Activated CD8-positive, alpha-beta memory T cell treated with anti-CD3 and anti-CD28 coated beads, Interleukin-2, amount 50 U/mL, for 1 hour (primary cell): Measurements from ENCODE around the gene CD86.
A peak's percentile ranks its signal among the peaks of the same experiment; 100 is the strongest.

ENCODE experiments used
- DNase-seq: peaks from one replicate; pipeline ENCODE4 v3.0.0-alpha.2; 2020; ENCODE audit errors: extremely low read depth

Gene CD86

DNA sequence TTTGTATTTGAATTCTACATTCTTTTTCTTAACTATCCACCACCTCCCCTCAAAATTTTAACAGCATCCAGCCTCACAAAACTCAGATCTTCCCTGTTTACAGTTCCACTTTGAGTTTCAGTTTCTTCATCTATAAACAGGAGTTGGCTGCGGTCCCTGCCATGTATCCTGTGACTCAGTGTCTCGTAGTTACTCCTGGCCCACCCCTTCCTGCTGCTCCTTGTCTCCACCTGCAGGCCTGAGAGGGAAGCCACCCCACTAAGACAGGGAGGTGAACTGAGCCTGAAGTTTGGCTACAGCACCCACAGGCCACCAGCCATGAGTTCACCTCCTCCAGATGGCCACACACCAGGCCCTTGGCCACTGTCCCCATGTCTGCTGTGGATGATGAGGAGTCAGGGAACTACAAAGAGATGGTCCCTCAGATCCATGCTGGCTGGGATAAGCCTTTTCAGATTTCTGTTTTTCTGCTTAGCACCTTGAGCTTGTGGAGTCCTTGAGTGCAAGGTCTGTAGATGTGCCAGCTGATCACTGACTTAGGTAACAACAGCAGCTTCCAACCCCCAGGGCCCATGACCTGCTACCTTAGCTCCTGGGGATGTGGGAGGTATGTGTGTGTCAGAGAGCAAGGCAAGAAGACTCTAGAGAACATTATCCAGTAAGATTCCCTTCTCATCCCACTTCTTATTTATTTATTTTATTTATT is 37.5 kb downstream of the CD86 start:
- DNase-seq: no peak

DNA sequence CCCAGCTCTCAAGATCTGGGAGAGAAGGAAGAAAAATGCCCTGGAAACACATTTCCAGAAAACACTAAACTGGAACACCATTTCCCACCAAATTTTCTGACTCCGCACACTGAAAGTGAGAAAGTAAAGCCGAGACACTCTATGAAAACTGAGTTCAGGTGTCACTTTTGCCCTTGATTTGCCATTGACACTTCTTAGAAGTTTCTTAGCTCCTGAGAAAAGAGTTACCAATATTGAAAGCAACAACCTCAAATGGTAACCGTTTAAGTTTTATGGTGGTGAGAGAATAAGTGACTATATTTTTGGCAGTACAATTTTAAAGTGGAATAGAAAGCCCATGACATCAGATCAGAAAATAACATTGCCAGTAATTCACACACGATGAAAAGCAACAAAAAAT is 39.0 kb downstream of the CD86 start:
- no peak for DNase-seq

DNA sequence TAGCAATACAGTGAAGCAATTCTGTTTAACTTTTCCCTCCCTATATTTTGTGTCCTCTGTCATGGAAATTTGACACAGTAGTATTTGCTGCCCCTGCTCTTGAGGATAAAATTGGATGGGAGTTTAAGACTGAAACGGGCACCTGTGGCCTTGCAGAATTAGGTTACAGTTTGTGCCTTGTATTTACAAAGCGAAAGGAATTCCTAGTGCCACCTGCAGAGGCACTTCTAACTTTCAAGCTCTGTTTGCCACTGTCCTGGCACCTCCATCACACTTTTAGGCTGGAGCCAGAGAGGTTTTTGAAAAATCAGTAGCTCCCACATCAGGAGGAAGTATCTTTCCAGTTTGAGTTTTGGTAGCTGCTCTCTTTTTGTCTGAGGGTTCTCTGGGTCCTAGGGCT is 39.5 kb downstream of the CD86 start:
- no peak for DNase-seq

DNA sequence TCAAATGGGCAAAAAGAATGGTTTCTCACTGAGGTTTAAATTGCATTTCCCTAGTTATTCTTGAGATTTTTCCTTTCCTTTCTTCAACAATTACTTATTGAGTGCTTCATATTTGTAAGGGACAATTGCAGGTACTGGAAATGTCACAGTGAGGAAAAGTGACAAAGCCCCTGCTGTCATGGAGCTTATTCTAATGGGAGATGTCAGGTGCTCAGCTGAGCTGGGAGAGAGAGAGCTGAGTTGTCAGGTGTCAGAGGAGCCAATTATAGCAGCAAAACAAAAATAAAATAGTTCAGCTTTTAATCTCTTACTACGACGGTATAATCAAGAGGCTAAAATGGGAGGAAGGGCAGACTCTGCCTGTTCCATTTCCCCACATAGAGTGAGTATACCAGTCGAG is 42.0 kb downstream of the CD86 start:
- DNase-seq: no peak

DNA sequence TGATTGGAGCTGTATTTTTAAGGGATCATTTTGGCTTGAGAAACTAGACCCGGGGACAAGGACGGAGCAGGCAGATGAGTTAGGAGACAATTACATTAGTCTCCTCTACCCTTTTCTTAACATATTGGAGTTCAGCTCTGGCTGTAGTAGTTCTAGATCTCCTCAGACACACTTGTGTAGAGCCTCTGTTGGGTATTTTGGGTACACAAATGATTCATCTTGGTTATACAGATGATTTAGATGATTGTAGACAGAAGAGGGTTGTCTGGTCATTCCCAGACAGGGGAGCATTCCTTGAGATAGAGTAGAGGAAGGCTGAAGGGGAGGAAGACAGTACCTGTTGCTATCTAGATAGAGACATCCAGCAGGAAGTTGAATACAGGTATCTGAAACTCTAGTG is 43.4 kb downstream of the CD86 start:
- no peak for DNase-seq

DNA sequence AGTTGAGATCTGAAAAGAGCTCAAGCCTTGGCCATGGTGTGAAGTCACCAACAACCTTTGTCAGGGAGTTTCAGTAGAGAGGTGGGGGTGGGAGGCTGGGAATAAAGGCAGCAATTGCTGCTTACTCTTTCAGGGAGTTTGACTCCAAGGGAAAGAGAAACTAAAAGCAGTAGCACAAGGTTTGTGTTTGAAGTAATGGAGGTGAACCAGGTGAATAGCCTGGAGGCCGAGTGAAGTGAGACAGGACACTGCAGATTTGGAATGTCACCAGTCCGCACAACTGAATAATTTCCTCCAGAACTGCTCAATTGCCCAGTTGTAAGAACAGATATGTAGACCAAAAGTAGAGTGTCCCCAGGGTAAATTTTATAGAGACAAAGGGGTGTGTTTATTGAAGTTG is 44.1 kb downstream of the CD86 start:
- DNase-seq: no peak

DNA sequence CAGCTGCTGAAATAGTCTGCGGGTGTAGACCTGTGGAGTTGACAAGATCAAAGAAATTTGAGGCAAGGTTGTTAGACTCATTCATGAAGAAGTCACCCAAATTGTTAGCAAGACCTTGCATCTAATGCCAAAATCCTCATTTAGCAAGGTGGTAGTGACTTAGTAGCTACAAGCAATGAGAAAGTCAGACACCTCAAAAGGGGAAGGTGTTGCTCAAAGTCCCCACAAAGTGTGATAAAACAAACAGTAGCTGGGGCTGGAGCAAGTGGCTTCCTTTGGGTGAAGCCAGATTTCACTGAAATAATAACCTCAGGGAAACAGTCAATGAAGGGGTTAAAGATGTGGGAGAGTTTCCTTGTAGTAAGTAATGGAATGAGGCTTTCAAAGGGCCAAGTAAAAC is 44.9 kb downstream of the CD86 start:
- no peak for DNase-seq

DNA sequence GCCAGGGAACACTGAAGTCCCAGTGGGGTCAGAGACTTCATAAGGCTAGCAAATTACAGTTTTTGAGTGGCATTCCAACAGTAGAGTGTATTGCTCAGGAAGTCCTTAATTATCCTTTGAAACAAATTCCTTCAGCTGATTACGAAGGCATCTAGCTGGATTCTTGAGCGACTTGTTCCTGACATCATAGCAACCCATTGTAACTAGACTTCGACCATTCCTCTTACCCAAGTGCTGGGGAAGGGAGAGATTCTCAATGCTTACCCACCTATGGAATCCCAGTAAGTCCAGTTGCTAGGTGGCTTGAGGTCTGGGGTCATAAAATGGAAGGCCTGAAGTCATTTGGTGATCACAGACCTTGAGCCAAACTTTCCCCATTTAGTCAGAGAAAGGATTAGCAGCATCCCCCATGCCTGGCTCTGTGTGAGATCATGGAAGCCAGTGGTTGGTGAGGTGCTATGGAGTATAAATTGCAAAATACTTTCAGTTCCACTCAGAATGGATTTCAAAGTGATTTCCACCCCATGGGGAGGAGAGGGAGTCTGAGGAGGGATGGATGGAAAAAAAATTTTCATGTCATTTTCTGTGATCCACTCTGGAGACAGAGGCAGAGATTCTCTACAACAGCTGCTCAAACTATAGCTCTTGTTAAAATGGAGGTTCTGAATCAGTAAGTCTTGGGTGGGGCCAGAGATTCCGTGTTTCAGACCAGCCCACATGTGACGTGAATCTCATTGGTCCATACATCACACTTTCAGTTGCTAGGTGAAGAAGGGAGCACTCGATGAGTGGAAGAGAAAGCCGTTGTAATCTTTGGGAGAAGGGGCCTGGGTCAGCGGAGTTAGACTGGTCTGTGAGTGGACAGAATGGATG is 45.7 kb downstream of the CD86 start:
- no peak for DNase-seq

DNA sequence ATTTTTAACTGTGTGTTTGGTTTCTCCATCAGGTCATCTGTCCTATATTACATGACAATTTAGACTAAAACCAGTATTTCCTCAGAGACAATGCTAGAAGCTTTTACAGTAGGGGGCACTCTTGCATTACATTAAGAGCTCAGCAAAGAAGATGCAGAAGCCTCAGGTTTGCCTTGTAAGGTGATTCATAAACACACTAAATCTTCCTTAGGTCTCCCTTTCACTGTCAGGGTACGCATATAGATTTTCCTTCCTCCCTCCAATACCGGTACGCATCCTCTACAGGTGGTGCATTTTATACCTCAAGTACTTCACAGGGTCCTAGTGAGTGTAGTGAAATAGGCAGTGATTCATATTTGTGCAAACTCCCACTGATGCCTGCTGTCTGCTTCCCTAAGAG is 46.5 kb downstream of the CD86 start:
- peak; percentile 16 for DNase-seq

DNA sequence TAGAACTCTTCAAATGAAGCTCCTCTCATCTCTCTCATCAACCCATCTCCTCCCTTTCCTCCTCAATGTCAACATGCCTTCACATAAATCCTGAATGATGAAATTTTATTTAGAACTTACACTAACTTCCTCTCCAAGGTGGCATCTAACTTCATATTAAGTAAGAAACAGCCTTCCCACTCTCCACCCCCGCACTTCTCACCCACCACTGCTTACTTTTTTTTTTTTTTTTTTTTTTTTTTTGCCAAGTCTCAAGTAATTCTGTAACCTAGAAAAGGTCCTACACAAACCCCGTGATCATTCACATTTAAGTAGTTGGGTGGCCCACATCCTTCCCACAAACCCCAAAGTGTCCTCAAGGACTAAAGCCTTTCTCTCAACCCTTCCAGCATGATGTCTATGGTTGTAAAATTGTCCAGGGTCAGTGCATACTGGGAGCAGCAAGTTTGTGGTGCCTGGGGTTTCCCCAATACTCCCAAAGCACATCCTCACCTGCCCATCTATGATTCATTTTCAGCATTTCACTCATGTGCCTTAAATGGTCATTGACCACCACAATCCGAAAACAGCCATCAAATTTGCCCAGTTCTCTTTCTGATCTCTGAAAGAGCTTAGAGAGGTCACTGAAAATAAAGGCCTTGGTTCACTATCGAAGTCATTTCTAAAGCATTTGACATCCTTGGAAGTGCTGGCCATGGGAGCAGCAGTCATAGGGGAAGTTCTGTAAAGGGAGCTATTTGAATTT is 47.2 kb downstream of the CD86 start:
- no peak for DNase-seq

DNA sequence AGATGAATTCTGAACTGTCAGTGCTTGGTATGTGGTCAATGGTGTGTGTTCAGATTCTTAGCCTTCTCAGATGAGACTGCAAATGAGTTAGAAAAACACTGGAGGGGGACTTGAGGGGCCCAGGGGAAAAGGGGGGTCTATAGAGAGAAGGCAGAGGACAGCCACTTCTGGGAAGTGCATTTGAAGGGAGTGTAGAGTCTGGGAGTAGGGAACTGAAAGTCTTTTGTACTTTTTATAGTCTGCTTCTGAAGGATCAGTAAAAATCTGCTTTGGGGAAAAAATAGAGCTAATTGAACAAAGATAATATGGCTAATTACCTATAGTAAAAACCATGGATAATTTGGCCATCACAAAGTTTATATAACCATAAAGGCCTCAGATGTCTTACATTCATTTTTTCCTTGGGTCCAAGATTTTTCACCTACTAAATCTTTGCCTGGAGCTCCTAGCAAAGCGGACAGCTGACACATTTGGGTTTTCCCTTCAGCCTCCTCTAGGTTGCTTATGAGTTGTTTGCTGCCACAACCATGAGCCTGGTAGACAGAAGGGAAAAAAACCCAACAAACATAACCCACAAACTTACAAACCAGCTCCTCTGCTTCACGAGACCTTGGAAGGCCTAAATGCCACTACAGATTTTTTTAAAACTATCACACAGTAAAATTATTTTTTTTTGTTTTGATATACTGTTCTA is 48.8 kb downstream of the CD86 start:
- DNase-seq: no peak

DNA sequence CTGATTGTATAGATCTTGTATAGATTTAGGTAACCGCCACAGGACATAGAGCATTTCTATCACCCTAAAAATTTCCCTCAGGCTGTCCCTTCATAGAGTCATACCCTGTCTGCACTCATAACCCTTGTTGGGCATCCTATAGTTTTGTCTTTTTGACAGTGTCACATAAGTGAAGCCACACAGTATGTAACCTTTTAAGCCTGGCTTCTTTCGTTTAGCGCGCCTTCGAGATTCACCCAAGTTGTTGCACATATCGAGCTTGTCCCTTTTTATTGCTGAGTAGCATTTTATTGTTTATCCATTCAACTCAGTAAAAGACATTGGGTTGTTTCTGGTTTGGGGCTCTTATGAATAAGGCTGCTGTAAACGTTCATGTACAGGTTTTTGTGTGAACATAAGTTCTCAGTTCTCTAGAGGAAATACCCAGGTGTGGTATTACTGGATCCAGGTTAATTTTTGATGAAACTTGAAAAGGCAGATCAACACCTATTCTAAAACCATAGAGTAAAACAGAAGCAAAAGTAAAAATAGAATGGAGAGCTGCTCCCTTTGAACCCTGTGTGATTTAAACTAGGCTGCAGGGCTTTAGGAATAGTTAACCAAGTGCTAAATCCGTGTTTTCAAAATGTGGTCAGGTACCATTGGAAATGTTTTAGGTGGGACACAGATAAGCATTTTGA is 49.5 kb downstream of the CD86 start:
- DNase-seq: no peak

DNA sequence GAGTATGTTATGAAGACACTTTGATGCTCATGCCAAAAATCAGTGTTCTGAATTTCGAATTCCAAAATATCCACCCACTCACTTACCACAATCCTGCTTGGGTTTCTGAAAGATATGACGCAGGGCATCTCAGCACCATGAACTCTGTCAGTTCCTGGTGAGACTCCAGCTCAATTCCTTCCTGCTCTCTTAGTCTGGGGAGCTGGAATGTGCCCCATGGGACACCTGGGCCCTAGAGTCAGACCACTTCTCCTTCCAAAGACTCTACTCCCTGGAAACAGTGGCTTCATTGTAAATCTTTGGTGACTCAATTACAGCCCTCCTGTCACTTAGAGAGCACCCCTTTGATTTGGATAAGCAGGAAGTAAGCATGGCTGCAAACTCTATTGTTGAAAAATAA is 50.5 kb downstream of the CD86 start:
- no peak for DNase-seq

DNA sequence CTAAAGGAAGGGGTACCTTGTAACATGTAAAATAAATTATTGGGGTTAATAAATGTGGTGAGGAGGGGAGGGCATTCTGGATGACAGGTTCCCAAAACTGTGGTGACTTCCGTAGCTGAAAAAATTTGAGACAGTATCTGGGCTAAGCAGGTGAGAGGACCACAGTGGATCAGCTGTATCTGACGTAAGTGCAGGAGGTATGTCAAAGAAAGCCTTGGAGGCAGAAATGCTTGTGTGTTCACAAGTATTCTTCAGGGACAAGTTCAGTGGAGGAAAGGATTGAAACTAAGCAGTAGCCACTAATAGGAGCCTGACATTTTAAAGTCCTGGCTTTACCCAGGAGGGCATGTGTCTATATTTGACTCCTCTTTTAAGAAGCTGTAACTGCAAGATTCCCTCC is 52.0 kb downstream of the CD86 start:
- no peak for DNase-seq

DNA sequence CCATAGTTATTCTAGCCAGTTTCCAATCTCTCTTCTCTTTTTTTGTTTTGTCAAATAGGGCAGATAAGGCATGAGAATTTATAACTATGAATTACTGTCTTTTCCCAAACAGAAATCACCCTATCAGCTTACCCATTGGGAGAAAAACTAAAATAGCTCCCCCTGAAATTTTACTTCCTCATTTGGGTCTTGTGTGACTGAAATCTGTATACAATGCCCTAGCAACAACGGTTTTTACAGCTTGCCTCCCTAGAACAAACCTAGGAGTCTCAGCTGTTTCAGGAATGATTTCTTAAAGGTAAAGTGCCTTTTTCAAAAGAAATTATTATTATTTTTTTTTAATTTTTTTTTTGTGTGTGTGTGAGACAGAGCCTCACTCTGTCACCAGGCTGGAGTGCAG is 56.8 kb downstream of the CD86 start:
- no peak for DNase-seq

DNA sequence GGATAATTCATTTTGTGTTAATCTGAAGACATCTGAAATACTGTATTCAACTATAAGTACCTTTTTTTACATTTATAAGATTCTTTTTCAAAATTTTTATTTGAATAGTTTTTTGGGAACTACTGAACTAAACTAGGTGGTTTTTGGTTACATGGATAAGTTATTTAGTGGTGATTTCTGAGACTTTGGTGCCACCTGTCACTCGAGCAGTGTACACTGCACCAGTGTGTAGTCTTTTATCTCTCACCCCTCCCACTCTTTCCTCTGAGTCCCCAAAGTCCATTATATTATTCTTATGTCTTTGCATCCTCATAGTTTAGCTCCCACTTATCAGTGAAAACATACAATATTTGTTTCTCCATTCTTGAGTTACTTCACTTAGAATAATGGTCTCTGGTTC is 57.6 kb downstream of the CD86 start:
- no peak for DNase-seq

DNA sequence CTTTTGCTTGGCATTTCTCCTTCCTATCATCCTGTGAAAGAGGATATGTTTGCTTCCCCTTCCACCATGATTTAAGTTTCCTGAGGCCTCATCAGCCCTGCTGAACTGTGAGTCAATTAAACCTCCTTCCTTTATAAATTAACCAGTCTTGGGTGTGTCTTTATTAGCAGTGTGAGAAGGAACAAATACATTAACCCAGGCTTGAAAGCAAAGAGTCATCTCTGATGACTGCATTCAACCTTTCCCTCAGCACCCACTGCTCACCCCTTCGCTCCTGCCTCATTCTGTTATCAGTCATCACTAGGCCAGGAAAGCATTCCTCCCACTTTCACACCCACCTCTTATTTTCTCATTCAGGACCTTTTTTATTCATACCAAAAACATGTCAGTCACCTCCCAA is 68.7 kb downstream of the CD86 start:
- DNase-seq: no peak

DNA sequence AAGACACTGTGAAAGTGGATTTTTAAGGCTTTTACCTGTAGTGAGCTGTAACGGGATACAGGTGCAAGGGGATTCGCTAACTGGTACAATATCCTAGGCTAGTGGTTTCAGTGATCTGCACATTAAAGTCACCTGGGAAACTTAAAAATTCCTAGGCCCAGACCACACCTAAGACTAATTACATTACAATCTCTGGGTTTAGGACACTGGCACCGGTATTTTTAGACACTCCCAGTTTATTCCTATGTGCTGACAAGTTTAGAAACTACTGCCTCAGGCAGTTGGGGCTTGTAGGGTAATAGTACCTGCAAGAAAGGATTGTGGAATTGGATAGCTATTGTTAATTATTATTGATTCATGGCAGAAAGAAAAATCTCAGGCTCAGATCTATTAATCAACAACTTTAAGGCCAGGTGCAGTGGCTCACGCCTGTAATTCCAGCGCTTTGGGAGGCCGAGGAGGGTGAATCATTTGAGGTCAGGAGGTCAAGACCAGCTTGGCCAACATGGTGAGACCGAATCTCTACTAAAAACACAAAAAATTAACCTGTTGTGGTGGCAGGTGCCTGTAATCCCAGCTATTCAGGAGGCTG is 77.9 kb downstream of the CD86 start:
- DNase-seq: no peak

DNA sequence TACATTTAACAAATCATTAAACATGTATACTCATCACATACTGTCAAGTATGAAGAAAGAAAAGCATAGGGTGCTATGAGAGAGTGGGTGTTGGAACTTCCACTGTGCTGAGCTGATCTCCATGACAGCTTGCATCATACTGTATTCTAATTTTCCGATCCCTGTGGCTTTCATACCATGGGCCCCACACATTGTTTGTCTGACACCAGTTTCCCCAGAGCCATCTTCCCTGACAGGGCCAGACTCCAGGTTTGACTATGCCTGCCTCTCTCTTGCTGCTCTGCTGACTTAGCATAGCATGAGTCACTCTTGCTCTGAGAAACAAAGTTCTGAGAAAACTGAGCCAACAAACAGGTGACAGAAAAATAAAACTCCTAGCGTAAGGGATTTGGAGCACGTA is 91.3 kb downstream of the CD86 start:
- DNase-seq: no peak

DNA sequence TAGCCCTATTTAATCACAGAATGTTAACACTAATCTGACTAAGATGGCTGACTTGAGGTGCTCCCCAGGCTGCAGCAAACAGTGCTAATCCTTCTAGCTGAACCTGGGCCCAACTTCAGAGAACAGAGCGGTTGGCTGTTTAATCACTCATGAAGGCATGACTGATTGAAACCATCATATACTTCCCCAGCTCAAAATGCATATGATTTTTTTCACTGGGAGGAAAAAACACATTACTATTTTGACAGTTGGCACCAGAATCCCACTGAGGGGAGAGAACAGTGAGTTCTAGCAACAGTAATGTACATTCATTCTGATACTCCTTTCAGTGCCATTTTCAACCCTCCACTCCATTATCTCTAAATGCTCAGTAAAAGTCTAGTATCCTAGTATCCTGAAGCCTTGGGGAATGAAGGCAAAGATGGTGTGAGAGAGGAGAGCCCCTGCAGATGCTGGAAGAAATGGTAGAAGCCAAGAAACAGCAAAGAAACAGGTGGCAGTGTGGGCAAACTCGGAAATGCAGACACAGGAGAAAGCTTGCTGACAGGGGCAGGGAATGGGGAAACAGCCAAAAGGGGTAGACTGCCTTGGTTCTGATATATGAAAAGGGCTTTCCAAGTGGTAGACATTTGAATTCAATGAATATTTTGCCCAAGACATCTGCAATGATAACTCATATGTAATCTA is 93.9 kb downstream of the CD86 start:
- DNase-seq: no peak

DNA sequence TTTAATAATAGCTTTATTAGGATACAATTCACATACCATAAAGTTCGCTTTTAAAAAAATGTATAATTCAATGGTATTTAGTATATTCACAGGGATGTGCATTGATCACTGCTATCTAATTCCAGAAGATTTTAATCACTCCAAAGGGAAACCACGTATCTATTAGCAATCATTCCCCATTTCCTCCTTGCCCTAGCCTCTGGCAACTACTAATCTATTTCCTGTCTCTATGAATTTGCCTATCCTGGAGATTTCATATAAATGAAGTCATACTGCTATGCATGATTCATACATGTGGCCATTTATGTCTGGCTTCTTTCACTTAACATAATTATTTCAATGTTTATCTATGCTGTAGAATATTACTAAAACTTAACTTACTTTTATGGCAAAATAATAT is 96.3 kb downstream of the CD86 start:
- DNase-seq: no peak
